Erythroblast (primary cell): ENCODE results near the gene ZFHX3.

Experiments
- GATA1 ChIP-seq: IDR thresholded peaks from 2 replicates; pipeline ENCODE4 v1.6.1; 2011; ENCODE audit warnings: low read depth, mild to moderate bottlenecking, control low read depth, low read length, moderate library complexity
- POLR2A ChIP-seq: IDR thresholded peaks from 2 replicates; pipeline ENCODE4 v1.6.1; 2011; ENCODE audit warnings: mild to moderate bottlenecking, low read length

GRCh38 chr16:72969146-72969545, 78.8 kb downstream of the ZFHX3 start:
- TF ChIP-seq POLR2A (no peak), GATA1 (no peak)
